Lower leg skin (tissue), 3 donors: ENCODE data around the gene INPP5D.

ENCODE experiments used
- CTCF ChIP-seq, 3 donors: fragments of 450-650 bp; IDR thresholded peaks; one replicate each; pipeline ENCODE4 v1.5.1; 2016; ENCODE audit warnings: antibody characterized with exemption in 3 of 3, mild to moderate bottlenecking in 3 of 3, moderate library complexity in 2 of 3
- POLR2A ChIP-seq, 2 donors: fragments of 450-650 bp; IDR thresholded peaks; one replicate each; pipeline ENCODE4 v1.6.1; 2016 to 2017; ENCODE audit warnings: antibody characterized with exemption in 2 of 2, mild to moderate bottlenecking in 1 of 2, moderate library complexity in 1 of 2

- TF ChIP-seq CTCF (IDR thresholded peaks at IDR 0.05) (no peak), POLR2A (IDR thresholded peaks at IDR 0.05) (no peak)
These were observed 142.4 kb downstream of the INPP5D start for GRCh38 chr2:233202531-233202944.
